Calu3 (cell line): ENCODE measurements around the gene TMEM132D. TPM values are rescaled to one million over a fixed set of nuclear protein-coding genes. Genes with fewer than 3 reads are reported as not detected.

Source experiments
- BruUV-seq: library from RNA; stranded (reverse); fragments of 400-500 nt; replicated peaks from 2 replicates; lab custom pipeline; 2021; lab: Mats Ljungman, UMichigan
- CTCF ChIA-PET: fragments of 300-600 bp; sonication (Branson Sonifier 250); formaldehyde crosslinking; loops from one replicate; lab custom pipeline; 2022; ENCODE audit warnings: antibody characterized with exemption; lab: Charles Lee
- DNase-seq: peaks from one replicate; pipeline ENCODE4 v3.0.0; 2022
- H3K27ac Mint-ChIP-seq: one replicate; pipeline ENCODE4 v1.8.0; 2022; ENCODE audit warnings: mixed read lengths; ENCODE audit not compliant: unreplicated experiment
- H3K27me3 Mint-ChIP-seq: one replicate; pipeline ENCODE4 v1.8.0; 2022; ENCODE audit warnings: mixed read lengths; ENCODE audit not compliant: unreplicated experiment
- H3K36me3 Mint-ChIP-seq: one replicate; pipeline ENCODE4 v1.8.0; 2022; ENCODE audit warnings: mild to moderate bottlenecking, moderate library complexity, mixed read lengths; ENCODE audit not compliant: insufficient read depth, unreplicated experiment
- H3K4me1 Mint-ChIP-seq: one replicate; pipeline ENCODE4 v1.8.0; 2022; ENCODE audit warnings: mild to moderate bottlenecking, low read depth, mixed read lengths; ENCODE audit not compliant: unreplicated experiment
- H3K4me3 Mint-ChIP-seq: one replicate; pipeline ENCODE4 v1.8.0; 2022; ENCODE audit warnings: mild to moderate bottlenecking, low read depth, moderate library complexity, mixed read lengths; ENCODE audit not compliant: unreplicated experiment
- H3K9me3 Mint-ChIP-seq: one replicate; pipeline ENCODE4 v1.8.0; 2022; ENCODE audit warnings: low read depth, mixed read lengths; ENCODE audit not compliant: unreplicated experiment
- CTCF ChIP-seq: fragments of 200-600 bp; IDR thresholded peaks from one replicate; pipeline ENCODE4 v1.8.0; 2022; ENCODE audit warnings: antibody characterized with exemption; ENCODE audit not compliant: unreplicated experiment
- intact Hi-C: fragments of 100-400 bp; cut with micrococcal nuclease; formaldehyde crosslinking; loops from one replicate; pipeline ENCODE4 v1.10.0; 2022; ENCODE audit not compliant: unreplicated experiment
- total RNA-seq: library from RNA; stranded (reverse); gene quantifications from 2 replicates; pipeline ENCODE4 v1.2.3, GENCODE V29; 2022

Gene TMEM132D
- total RNA-seq, 1 experiment from 2014 or later: not detected

DNA sequence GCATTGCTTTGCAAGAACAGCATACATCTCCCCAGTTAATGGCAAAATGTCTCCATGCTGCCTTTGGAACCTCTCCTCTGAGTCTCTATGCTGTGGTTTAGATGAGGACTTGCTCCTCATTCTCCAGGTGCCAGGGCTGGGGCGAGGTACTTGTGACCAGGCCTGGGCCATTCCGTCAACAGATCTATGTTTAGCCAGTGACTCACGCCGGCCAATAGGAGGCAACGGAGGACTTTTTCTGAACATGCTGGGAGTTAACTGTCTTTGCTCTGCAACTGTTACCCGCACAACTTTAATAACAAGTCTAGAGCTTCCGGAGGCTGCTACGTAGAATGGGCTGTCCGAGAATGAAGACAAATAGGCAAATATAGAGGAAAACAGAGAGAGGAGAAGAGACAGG, 836.3 kb downstream of the TMEM132D start:
- no peak for DNase-seq
- Mint-ChIP-seq H3K4me1 (no peaks in the 10 kb centered on the region), H3K27me3 (no peaks in the 10 kb centered on the region), H3K4me3 (no peak overlapping the region), H3K9me3 (peaks cover 10% of the 10 kb centered on the region), H3K27ac (no peak overlapping the region), H3K36me3 (no peaks in the 10 kb centered on the region)
- BruUV-seq: no TSS peak
- intact Hi-C loops: no loop called here
- CTCF ChIA-PET: no interaction called here
- no peak for TF ChIP-seq CTCF

DNA sequence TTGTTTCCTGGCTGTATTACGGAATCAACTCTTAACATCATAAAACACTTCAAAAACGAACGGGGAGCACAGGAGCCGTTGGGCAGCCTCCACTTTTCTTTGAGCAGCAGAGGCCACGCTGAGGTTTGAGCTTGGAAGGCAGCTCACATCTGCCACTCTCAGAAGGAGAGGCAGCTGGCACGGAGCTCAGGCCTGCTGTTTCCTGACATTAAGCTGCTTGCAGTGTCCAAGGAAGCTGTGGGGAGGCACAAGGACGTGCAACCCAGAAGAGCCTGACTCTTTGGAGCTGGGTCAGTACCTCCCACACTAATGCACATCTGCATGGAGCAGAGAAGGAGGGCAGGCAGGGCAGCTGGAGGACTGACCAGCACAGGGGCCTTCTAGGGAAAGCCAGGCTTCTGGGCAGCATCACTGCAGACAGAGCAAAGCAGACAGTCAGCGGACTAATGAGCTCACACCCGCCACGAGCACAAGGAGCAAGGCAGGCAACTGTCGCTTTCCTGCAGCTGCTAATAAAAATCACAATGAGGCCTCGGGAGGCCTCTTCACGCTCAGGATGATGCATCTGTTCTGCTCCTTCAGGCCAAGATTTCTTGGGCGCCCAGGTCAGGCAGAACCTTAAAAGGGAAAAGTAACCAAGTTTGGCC, 839.5 kb downstream of the TMEM132D start:
- CTCF ChIA-PET: interaction anchor here (0.6 kb wide), 1 partner anchor 276 kb away, joined by 5 read pairs; no protein-coding TSS in a partner anchor
- H3K4me1 Mint-ChIP-seq: no peaks in the 10 kb centered on the region
- peaks cover 10% of the 10 kb centered on the region for H3K9me3 Mint-ChIP-seq
- no peaks in the 10 kb centered on the region for H3K27me3 Mint-ChIP-seq
- BruUV-seq: no TSS peak
- no peak for TF ChIP-seq CTCF
- intact Hi-C loops: no loop called here
- no peak overlapping the region for H3K27ac Mint-ChIP-seq
- DNase-seq: no peak
- H3K4me3 Mint-ChIP-seq: no peak overlapping the region
- no peaks in the 10 kb centered on the region for H3K36me3 Mint-ChIP-seq

DNA sequence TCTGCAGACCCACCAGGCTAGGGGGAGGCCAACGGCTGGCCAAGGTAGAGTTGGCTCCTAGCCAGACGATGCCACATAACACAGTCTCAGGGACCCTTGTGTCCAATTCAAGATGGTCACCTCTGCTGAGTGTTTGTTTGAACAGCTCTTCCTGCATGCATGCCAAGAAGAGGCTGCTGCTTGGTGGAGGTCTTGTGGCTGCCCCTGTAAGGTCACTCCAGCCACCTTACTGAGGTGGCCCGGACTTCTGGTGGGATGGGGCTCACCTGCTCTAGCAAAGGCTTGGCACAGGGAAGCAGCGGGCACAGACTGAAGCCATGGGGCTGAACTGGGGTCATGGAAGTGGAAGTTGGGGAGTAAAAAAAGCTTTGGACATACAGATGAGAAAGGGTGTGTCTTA, 840.2 kb downstream of the TMEM132D start:
- DNase-seq: no peak

GRCh38 chr12:129053232-129053631, 850.6 kb downstream of the TMEM132D start:
- intact Hi-C loops: no loop called here
- H3K36me3 Mint-ChIP-seq: no peaks in the 10 kb centered on the region
- H3K27ac Mint-ChIP-seq: no peak overlapping the region
- H3K4me1 Mint-ChIP-seq: no peaks in the 10 kb centered on the region
- DNase-seq: no peak
- no peak overlapping the region for H3K4me3 Mint-ChIP-seq
- peaks cover 8% of the 10 kb centered on the region for H3K9me3 Mint-ChIP-seq
- no peaks in the 10 kb centered on the region for H3K27me3 Mint-ChIP-seq
- no peak for TF ChIP-seq CTCF
- no TSS peak for BruUV-seq
- CTCF ChIA-PET: no interaction called here

More for the DNA sequence above, 840.2 kb downstream of the TMEM132D start:
- intact Hi-C loops: no loop called here
- no peak overlapping the region for H3K27ac Mint-ChIP-seq
- peaks cover 10% of the 10 kb centered on the region for H3K9me3 Mint-ChIP-seq
- no peak for TF ChIP-seq CTCF
- no TSS peak for BruUV-seq
- H3K4me3 Mint-ChIP-seq: no peak overlapping the region
- CTCF ChIA-PET: no interaction called here
- H3K27me3 Mint-ChIP-seq: no peaks in the 10 kb centered on the region
- no peaks in the 10 kb centered on the region for H3K4me1 Mint-ChIP-seq
- no peaks in the 10 kb centered on the region for H3K36me3 Mint-ChIP-seq
